NCI-H2171 (cell line): ENCODE data around the gene CPLX4.

Experiments used
- DNase-seq: peaks from one replicate; lab custom pipeline; 2025; lab: John Stamatoyannopoulos, UW

Gene CPLX4, protein sequence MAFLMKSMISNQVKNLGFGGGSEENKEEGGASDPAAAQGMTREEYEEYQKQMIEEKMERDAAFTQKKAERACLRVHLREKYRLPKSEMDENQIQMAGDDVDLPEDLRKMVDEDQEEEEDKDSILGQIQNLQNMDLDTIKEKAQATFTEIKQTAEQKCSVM

GRCh38 chr18:59318460-59319050, at the start of gene CPLX4:
Gene CPLX4, minus strand, starts transcription at chr18:59318649. Its CDS starts 187 bp downstream, at chr18:59318462.
- no peak for DNase-seq

GRCh38 chr18:59360381-59360780, 41.9 kb upstream of the CPLX4 start:
- no peak for DNase-seq

DNA sequence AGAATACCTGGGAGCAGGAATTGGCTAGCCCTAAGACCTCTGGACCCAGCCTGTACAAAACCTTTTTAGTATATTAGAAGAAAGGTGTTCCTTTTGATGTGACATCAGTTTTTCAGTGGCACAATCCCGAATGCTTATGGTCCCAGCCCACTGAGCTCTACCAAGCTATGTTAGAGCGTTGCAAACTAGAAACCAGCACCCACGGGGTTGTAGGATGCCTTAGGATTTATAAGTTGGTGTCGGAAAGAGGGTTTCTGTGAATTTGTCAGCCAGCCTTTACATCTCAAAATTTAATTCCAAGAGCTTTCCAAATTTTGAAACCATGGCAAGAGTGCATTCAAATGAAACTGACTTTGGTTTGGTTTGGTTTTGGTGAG, 41.1 kb upstream of the CPLX4 start:
- no peak for DNase-seq

GRCh38 chr18:59358712-59359575, 40.5 kb upstream of the CPLX4 start, which contains the start of gene LMAN1:
Gene LMAN1, minus strand, starts transcription at chr18:59359265. Its CDS starts 21 bp downstream, at chr18:59359244.
- peak; percentile 96 for DNase-seq

GRCh38 chr18:59358414-59358711, 39.9 kb upstream of the CPLX4 start:
- DNase-seq, result no peak

DNA sequence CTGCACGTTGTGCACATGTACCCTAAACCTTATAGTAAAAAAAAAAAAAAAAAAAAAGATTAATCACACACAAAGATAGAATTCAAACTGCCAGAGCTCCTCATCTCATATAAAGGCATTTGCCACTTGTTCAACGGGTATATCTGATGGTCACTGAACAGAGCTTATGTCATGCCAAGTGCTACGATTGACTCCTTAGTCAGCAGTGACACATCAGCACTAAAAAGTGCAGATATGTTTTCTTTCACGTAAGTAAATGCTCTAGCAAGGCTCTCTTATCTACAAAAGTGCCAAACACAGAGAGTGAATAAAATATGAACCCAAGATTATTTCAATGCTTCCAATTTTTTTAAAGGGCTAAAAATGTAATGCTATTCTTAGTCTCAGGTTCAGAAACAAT, 39.5 kb upstream of the CPLX4 start:
- DNase-seq, result no peak

- DNase-seq, result no peak
These were observed 36.3 kb upstream of the CPLX4 start for GRCh38 chr18:59354731-59355130.

DNA sequence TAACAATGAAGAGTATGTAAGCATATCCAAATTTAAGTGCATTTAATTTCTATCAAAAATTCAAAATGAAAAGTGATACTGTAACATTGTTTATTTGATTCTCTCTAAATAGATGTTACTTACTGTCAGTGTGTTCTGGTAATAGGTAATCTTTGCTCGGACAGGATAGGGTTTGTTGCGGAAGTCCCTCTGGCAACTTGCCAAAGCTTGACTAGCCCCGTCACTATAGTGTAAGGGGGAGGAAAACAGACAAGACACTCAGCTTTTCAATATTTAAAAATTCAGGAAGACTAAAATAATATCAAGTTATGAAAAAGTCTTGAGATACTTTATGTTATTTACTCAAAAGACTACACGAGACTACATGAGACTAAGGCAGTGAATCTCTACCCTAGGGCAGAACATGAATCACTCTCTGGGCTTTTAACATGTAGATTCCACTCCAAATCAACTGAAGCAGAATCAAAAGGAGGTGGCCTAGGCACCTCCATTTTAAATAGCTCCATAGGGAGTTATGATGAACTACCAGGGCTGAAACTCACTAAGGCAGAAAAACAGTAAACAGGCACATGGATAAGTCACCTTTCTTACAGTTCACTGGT, 34.7 kb upstream of the CPLX4 start:
- DNase-seq, result no peak

GRCh38 chr18:59352250-59352855, 33.9 kb upstream of the CPLX4 start:
- DNase-seq, result no peak

- no peak for DNase-seq
These were observed 27.1 kb upstream of the CPLX4 start for GRCh38 chr18:59345556-59345955.

GRCh38 chr18:59344996-59345395, 26.5 kb upstream of the CPLX4 start:
- no peak for DNase-seq

DNA sequence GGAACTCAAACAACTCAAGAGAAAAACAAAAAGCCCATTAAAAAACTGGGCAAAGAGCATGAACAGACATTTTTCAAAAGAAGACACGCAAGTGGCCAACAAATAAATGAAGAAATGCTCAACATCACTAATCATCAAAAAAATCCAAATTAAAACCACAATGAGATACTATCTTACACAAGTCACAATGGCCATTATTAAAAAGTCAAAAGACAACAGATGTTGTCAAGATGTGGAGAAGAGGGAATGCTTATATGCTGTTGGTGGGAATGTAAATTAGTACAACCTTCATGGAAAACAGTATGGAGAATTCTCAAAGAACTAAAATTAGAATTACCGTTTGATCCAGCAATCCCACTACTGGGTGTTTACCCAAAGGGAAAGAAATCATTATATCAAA, 25.5 kb upstream of the CPLX4 start:
- DNase-seq, result no peak

- no peak for DNase-seq
These were observed 22.4 kb upstream of the CPLX4 start for GRCh38 chr18:59340817-59341216.

DNA sequence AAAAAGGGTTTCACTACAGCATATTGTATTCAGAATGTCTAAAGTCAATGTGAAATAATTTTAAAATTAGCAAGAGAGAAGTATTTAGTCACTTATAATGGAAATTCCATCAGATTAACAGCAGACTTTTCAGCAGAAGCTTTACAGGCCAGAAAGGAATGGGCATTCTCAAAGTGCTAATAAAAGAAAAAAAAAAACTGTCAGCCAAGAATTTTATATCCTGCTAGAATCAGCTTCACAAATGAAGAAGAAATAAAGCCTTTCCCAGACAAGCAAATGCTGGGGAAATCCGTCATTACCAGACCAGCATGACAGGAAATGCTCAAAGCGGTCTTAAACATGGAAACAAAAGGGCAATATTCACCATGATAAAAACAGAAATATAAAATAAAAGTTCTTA, 21.9 kb upstream of the CPLX4 start:
- DNase-seq, result no peak

DNA sequence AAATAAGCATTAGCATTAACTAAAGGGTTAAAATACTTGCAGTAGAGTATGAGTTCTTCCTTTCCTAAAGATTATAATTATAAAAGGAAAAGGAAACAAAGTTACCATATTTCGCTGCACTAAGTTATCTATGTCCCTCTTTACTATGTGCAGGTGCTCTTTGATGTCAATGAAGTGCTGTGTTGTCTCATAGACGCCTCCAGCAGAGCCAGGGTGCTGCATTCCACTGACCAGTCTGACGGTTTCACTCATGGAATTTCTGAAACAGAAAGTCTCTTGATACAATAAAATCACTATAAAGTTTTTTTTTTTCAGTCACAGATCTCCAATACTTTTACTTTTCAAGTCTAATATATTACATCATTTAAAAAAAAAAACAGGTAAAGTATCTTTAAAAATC, 14.5 kb upstream of the CPLX4 start:
- DNase-seq, result no peak

GRCh38 chr18:59328683-59329082, 10.2 kb upstream of the CPLX4 start:
- DNase-seq, result no peak

DNA sequence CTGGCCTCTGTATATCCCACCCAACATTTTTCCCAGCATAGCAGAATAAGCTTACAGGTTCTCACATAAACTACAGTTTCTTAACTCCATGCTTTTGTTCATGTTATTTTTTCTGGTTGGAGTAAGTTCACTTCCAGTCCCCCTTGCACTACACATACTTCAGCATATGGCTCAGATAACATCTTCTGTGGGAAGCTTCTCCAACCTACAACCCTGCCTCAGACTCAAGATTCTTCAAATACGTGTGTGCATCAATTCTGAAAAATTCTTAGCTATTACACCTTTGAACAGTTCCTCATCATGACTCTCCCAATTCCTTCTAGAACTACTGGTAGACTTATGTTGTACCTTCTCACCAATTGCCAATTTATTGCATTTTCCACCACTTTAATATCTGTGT, 7.5 kb upstream of the CPLX4 start:
- DNase-seq, result no peak

- DNase-seq, result no peak
These were observed 6.1 kb upstream of the CPLX4 start for GRCh38 chr18:59324623-59324971.

GRCh38 chr18:59323931-59324622, 5.6 kb upstream of the CPLX4 start:
- no peak for DNase-seq

DNA sequence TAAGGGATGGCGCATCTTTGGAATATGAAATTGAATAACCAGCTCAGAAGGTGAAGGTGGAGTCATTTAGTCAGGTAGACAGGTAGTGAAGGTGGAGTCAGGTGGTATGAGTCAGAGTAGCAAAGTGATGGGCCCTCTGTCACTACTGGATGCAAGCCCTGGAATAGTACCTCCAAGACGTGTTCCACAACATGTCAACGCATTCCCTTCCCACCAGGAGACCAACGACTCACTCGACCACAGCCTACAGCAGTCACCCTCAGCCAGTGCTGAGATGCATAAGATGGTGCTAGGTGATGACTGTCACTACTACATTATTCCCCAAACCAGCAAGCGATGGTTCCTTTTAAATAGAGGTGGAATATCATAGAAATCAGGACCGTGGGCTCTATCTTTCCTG, 6.8 kb downstream of the CPLX4 start:
- no peak for DNase-seq

DNA sequence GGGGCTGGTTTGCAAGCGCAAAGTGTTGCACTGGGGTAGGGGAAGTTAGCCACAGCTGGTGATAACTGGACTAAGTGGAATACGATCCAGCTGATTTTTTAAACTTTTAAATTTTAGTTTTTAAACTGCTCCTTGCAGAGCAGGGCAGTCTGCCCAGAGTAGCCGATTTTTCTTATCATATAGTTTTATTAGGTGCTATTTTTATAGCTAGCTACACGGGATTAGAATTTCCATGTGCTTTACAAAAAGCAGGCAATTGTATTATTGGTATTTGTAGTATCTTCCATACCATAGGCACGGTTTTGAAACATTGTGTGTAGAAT, 9.6 kb downstream of the CPLX4 start:
- no peak for DNase-seq

DNA sequence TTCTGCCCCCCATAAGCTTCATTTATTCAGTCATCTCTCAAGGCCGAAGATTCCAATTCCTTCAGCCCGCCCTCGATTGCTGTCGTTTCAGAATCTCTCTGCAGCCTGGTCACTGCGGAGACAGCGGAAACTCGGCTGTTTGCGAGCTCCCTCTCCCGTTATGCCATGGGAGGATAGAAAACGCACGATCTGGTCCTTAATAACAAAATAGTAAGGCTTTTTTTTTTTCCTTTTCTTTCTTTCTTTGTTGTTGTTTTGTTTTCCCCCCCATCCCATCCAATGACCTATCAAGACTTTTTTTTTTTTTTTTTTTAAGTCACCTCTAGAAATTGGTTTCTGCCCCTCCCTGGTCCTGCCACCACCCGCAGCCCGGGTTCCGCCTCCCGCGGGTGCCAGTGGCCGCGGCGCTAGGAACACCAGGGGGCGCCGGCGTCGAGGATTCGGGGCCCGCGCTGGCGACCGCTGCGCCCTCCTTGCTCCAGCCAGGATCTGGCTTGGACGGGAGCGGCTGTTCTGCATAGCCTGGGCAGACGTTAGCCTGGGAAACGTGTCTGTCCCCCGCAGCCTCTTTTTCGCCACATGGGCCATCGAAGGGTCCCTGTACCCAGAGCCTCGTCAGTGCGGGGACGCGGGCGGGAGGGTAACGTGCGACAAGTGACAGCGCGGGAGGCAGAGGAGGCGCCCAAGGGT, 10.1 kb downstream of the CPLX4 start:
- peak; percentile 74 for DNase-seq
